ENCODE data around the gene ZBTB48. TPM values are rescaled to one million over a fixed set of nuclear protein-coding genes. Genes with fewer than 3 reads are reported as not detected.
"Not testable (repeated sequence)": the region's sequence is repeated elsewhere in the genome, so short reads cannot be mapped to it uniquely, and the experiment has no call there.

ZBTB48 gene
- total RNA-seq, 3 donors from 2014 or later = 32.1 to 37.6 (median 33.7) TPM

DNA sequence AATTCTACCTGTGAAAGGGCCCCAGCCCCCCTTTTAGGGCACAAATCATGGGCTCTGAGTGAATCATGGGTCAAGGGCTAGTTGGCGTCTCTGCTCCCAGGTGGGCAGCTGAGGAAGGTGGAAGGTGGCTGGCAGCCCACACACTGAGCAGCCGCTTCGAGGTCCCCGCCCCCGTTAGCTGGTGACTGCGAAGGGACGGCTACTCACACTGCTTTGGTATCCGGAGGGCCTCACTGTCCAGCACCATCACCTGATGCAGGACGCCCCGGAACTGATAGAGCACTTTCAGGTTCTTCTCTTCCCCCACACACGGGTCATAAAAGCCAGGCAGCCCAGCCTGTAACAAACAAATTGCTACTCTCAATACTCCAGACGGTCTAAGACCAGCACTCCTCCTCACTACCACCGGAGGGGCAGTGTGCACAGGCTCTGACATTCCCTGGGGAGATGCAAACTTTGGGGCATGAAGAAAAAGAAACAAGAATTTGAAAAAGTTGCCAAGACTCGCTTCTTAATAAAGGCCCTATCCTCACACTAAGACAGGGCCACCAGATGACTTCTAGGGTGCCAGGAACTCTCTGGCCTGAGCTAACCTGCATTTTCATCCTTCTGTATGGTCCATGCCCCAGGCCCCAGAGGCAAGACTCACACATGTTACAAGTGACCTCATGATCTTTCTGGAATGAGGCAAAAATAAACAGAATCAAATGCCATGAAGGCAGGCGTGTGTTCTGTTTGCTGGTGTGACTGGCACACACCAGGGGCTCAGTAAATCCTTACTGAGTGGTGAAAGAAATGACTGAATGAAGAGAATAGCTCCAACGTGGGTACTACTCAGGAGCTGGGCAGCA is 56.3 kb downstream of the ZBTB48 start:
- no peaks in the 10 kb centered on the region for H3K9me3 Mint-ChIP-seq
- peaks cover 11% of the 10 kb centered on the region for H3K36me3 Mint-ChIP-seq (ENCODE audit: insufficient read depth)
- no peak for ATAC-seq

GRCh38 chr1:6636778-6637177 is 57.0 kb downstream of the ZBTB48 start:
- not testable (repeated sequence) for ATAC-seq; H3K4me3 Mint-ChIP-seq; H3K4me1 Mint-ChIP-seq (ENCODE audit: low read depth); DNase-seq; H3K27me3 Mint-ChIP-seq (ENCODE audit: low read depth); H3K9me3 Mint-ChIP-seq
- peaks cover 14% of the 10 kb centered on the region for H3K36me3 Mint-ChIP-seq (ENCODE audit: insufficient read depth)

More for the DNA sequence above, 56.3 kb downstream of the ZBTB48 start:
- Mint-ChIP-seq H3K27me3 (ENCODE audit: low read depth) (no peaks in the 10 kb centered on the region), H3K4me3 (no peak overlapping the region), H3K4me1 (ENCODE audit: low read depth) (no peaks in the 10 kb centered on the region)
- DNase-seq = no peak

DNA sequence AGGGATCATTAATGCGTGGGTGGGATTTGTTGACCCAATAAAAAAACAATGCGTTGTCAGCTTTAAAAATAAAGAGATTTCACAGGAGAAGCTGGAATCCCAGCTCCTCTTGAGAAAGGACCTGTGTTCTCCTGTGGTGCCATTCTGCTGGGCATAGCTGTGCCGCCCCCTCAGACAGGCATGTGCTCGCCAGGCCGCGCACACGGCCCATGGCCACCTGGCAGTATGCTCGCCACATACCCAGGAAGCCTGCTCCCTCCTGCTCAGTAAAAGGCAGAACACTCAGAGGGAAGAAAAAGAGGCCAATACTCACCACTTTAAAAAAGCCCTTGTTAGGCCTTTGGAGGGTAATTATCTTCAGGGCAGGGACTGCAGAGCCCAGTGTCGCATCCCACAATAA is 58.0 kb downstream of the ZBTB48 start:
- Mint-ChIP-seq H3K9me3 (no peaks in the 10 kb centered on the region), H3K4me3 (no peak overlapping the region), H3K36me3 (ENCODE audit: insufficient read depth) (peaks cover 21% of the 10 kb centered on the region), H3K4me1 (ENCODE audit: low read depth) (no peaks in the 10 kb centered on the region), H3K27me3 (ENCODE audit: low read depth) (no peaks in the 10 kb centered on the region)
- ATAC-seq (no peak), DNase-seq (no peak)

DNA sequence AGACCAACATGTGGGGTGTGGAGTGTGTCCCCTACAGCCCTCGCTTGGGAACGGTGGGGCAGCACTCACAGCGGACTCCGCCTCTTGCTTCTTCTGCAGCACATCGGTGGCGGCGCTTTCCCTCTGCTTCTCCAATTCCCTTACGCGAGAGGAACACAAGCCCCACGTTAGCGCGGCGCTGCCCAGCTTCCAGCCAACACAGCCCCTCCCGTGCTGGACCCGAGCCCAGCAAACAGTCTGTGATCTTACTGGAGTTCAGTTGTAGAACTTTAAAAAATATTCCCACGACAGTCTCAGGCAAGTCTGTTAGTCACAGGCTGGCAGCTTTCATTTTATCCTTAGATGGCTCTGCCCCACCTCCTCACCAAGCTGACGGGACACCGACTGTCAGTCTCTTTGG is 58.4 kb downstream of the ZBTB48 start:
- no peak overlapping the region for H3K4me3 Mint-ChIP-seq
- no peaks in the 10 kb centered on the region for H3K9me3 Mint-ChIP-seq
- H3K27me3 Mint-ChIP-seq (ENCODE audit: low read depth) = no peaks in the 10 kb centered on the region
- ATAC-seq = no peak
- no peak for DNase-seq
- no peaks in the 10 kb centered on the region for H3K4me1 Mint-ChIP-seq (ENCODE audit: low read depth)
- H3K36me3 Mint-ChIP-seq (ENCODE audit: insufficient read depth) = peaks cover 22% of the 10 kb centered on the region

Other genes starting within 250 kb of the ZBTB48 start
- 100 to 1,000 TPM in 2 of 3 donors, 10 to 100 TPM in 1; 92.8 to 112 (median 101) TPM for gene ACOT7, start 186.2 kb upstream of the ZBTB48 start, total RNA-seq
- not detected for gene HES2, start 160.1 kb upstream of the ZBTB48 start, total RNA-seq
- gene ESPN, start 155.2 kb upstream of the ZBTB48 start, total RNA-seq = under 1 TPM; 0.42 to 0.76 (median 0.60) TPM
- 100 to 1,000 TPM; 137 to 149 (median 145) TPM for gene TNFRSF25, start 113.8 kb upstream of the ZBTB48 start, total RNA-seq
- gene PLEKHG5, start 88.3 kb upstream of the ZBTB48 start, total RNA-seq = 1 to 10 TPM; 1.2 to 2.1 (median 1.4) TPM
- 10 to 100 TPM; 69.3 to 80.2 (median 76.5) TPM for gene NOL9, start 25.5 kb upstream of the ZBTB48 start, total RNA-seq
- not detected for gene TAS1R1, start 24.7 kb upstream of the ZBTB48 start, total RNA-seq
- gene KLHL21, start 22.9 kb downstream of the ZBTB48 start, total RNA-seq = 10 to 100 TPM; 49.5 to 54.9 (median 51.4) TPM
- 10 to 100 TPM; 10.5 to 14.4 (median 10.9) TPM for gene PHF13, start 33.7 kb downstream of the ZBTB48 start, total RNA-seq
- 10 to 100 TPM; 16.7 to 19.5 (median 19.1) TPM for gene THAP3, start 44.9 kb downstream of the ZBTB48 start, total RNA-seq
- gene DNAJC11, start 121.8 kb downstream of the ZBTB48 start, total RNA-seq = 10 to 100 TPM; 84.7 to 99.7 (median 92.8) TPM
- gene CAMTA1, start 205.5 kb downstream of the ZBTB48 start, total RNA-seq = 10 to 100 TPM; 47.5 to 50.3 (median 47.7) TPM